ENCODE measurements around the gene TFAP2E.
"Not testable (repeated sequence)": the region's sequence is repeated elsewhere in the genome, so short reads cannot be mapped to it uniquely, and the experiment has no call there.

Gene TFAP2E

GRCh38 chr1:35585281-35585680 is 12.2 kb downstream of the TFAP2E start:
- no peak for TF ChIP-seq CTCF (IDR thresholded peaks at IDR 0.05; ENCODE audit: borderline replicate concordance, insufficient read depth, low read depth, low read length)
- no peak overlapping the region for H3K4me3 ChIP-seq (ENCODE audit: low read depth, low read length)

- not testable (repeated sequence) for H3K4me3 ChIP-seq (ENCODE audit: low read depth, low read length)
These were observed 12.7 kb downstream of the TFAP2E start for GRCh38 chr1:35585805-35586204.

- H3K4me3 ChIP-seq (ENCODE audit: low read depth, low read length): no peak overlapping the region
- TF ChIP-seq CTCF (IDR thresholded peaks at IDR 0.05; ENCODE audit: borderline replicate concordance, insufficient read depth, low read depth, low read length): no peak
These were observed 13.7 kb downstream of the TFAP2E start for GRCh38 chr1:35586808-35587207.

- no peak overlapping the region for H3K4me3 ChIP-seq (ENCODE audit: low read depth, low read length)
- TF ChIP-seq CTCF (IDR thresholded peaks at IDR 0.05; ENCODE audit: borderline replicate concordance, insufficient read depth, low read depth, low read length): no peak
These were observed 14.6 kb downstream of the TFAP2E start for GRCh38 chr1:35587736-35588135.

- H3K4me3 ChIP-seq (ENCODE audit: low read depth, low read length): no peak overlapping the region
- no peak for TF ChIP-seq CTCF (IDR thresholded peaks at IDR 0.05; ENCODE audit: borderline replicate concordance, insufficient read depth, low read depth, low read length)
These were observed 15.2 kb downstream of the TFAP2E start for GRCh38 chr1:35588197-35588910.

- no peak overlapping the region for H3K4me3 ChIP-seq (ENCODE audit: low read depth, low read length)
- no peak for TF ChIP-seq CTCF (IDR thresholded peaks at IDR 0.05; ENCODE audit: borderline replicate concordance, insufficient read depth, low read depth, low read length)
These were observed 16.7 kb downstream of the TFAP2E start for GRCh38 chr1:35589516-35590427.

- no peak overlapping the region for H3K4me3 ChIP-seq (ENCODE audit: low read depth, low read length)
- no peak for TF ChIP-seq CTCF (IDR thresholded peaks at IDR 0.05; ENCODE audit: borderline replicate concordance, insufficient read depth, low read depth, low read length)
These were observed 17.4 kb downstream of the TFAP2E start for GRCh38 chr1:35590476-35591040.

All from GM12875 (cell line).